SK-N-SH (cell line): ENCODE measurements around the gene CCDC38. TPM values are rescaled to one million over a fixed set of nuclear protein-coding genes. Genes with fewer than 3 reads are reported as not detected.

Experiments used
- CTCF ChIA-PET: fragments of 300-600, 350-600 bp; formaldehyde crosslinking; extraction: SDS; loops from one replicate; lab custom pipeline; 2021; lab: Yijun Ruan, JAX
- POLR2A ChIA-PET: fragments of 350-600 bp; sonication (Branson Sonifier 250); formaldehyde crosslinking; extraction: SDS; loops from one replicate; lab custom pipeline; 2020; ENCODE audit warnings: antibody characterized with exemption, inconsistent platforms; lab: Yijun Ruan, JAX
- DNase-seq: peaks from one replicate; pipeline ENCODE4 v3.0.0; 2012
- H2AFZ ChIP-seq: fragments of 200-600 bp; sonication (generic); 2 replicates; pipeline ENCODE4 v1.8.1; 2016; ENCODE audit warnings: antibody characterized with exemption, mild to moderate bottlenecking, low read depth
- H3F3A ChIP-seq: fragments of 200-600 bp; sonication (generic); replicated peaks from 2 replicates; pipeline ENCODE3; 2016; ENCODE audit warnings: antibody characterized with exemption, mild to moderate bottlenecking; ENCODE audit not compliant: insufficient read depth
- H3K27ac ChIP-seq, 2 experiments: fragments of 200-500 bp in 1 of 2; fragments of 200-600 bp in 1 of 2; sonication (Bioruptor generic) in 1 of 2; sonication (generic), shearing (Covaris generic) in 1 of 2; 2 replicates each; pipeline versions ENCODE4 v1.5.1 to v1.6.1; 2014 to 2016; ENCODE audit warnings: low read depth in 2 of 2, inconsistent platforms in 1 of 2, low read length in 1 of 2, mild to moderate bottlenecking in 1 of 2, mixed read lengths in 1 of 2
- H3K27me3 ChIP-seq: fragments of 200-600 bp; sonication (generic), shearing (Covaris generic); 2 replicates; pipeline ENCODE4 v1.6.1; 2016; ENCODE audit warnings: mixed run types; ENCODE audit not compliant: insufficient read depth
- H3K36me3 ChIP-seq, 2 experiments: fragments of 200-500 bp in 1 of 2; fragments of 200-600 bp in 1 of 2; sonication (Bioruptor generic) in 1 of 2; sonication (generic) in 1 of 2; replicated peaks in 1 of 2; 2 replicates each; pipeline versions ENCODE3 to v1.5.1; 2014 to 2016; ENCODE audit warnings: low read length in 1 of 2, mild to moderate bottlenecking in 1 of 2; ENCODE audit not compliant: insufficient read depth in 2 of 2, control insufficient read depth in 1 of 2
- H3K4me1 ChIP-seq, 2 experiments: fragments of 200-500 bp in 1 of 2; fragments of 200-600 bp in 1 of 2; sonication (Bioruptor generic) in 1 of 2; sonication (generic), shearing (Covaris generic) in 1 of 2; 2 replicates each; pipeline versions ENCODE4 v1.5.1 to v1.6.1; 2014 to 2016; ENCODE audit warnings: low read depth in 1 of 2, low read length in 1 of 2, mixed run types in 1 of 2; ENCODE audit not compliant: insufficient read depth in 2 of 2, control insufficient read depth in 1 of 2
- H3K4me2 ChIP-seq: fragments of 200-600 bp; sonication (generic), shearing (Covaris generic); 2 replicates; pipeline ENCODE4 v1.6.1; 2017; ENCODE audit warnings: mixed run types
- H3K4me3 ChIP-seq, 2 experiments: fragments of 200-500 bp in 1 of 2; fragments of 200-600 bp in 1 of 2; sonication (Bioruptor generic) in 1 of 2; sonication (generic), shearing (Covaris generic) in 1 of 2; 2 replicates each; pipeline versions ENCODE4 v1.5.1 to v1.8.1; 2014 to 2016; ENCODE audit warnings: low read depth in 2 of 2, inconsistent platforms in 1 of 2, low read length in 1 of 2, mild to moderate bottlenecking in 1 of 2, mixed read lengths in 1 of 2, moderate library complexity in 1 of 2
- H3K79me2 ChIP-seq: fragments of 200-600 bp; sonication (generic); 2 replicates; pipeline ENCODE4 v1.8.1; 2017; ENCODE audit warnings: mild to moderate bottlenecking; ENCODE audit not compliant: insufficient read depth
- H3K9ac ChIP-seq: fragments of 200-600 bp; sonication (generic); 2 replicates; pipeline ENCODE4 v1.6.1; 2017; ENCODE audit warnings: mixed run types
- H3K9me2 ChIP-seq: fragments of 200-600 bp; sonication (generic); 2 replicates; pipeline ENCODE4 v1.6.1; 2017; ENCODE audit warnings: mixed run types
- H3K9me3 ChIP-seq: fragments of 200-600 bp; sonication (generic); 2 replicates; pipeline ENCODE4 v1.6.1; 2017; ENCODE audit warnings: mixed run types, mild to moderate bottlenecking, moderate library complexity
- H4K20me1 ChIP-seq: fragments of 200-600 bp; sonication (generic); 2 replicates; pipeline ENCODE4 v1.6.1; 2017; ENCODE audit warnings: mild to moderate bottlenecking, mixed run types; ENCODE audit not compliant: insufficient read depth
- CHD2 ChIP-seq: fragments of 150-350 bp; IDR thresholded peaks from 2 replicates; pipeline ENCODE4 v1.6.1; 2018; ENCODE audit warnings: low read length; ENCODE audit not compliant: partially characterized antibody
- MEF2A ChIP-seq: IDR thresholded peaks from 2 replicates; pipeline ENCODE4 v1.4.0; 2012; ENCODE audit warnings: low read depth, borderline replicate concordance
- NFIC ChIP-seq: IDR thresholded peaks from 2 replicates; pipeline ENCODE4 v1.4.0; 2012; ENCODE audit warnings: borderline replicate concordance
- NRF1 ChIP-seq: IDR thresholded peaks from 2 replicates; pipeline ENCODE4 v1.6.1; 2012; ENCODE audit warnings: low read depth, mild to moderate bottlenecking, low read length
- RAD21 ChIP-seq: IDR thresholded peaks from 2 replicates; pipeline ENCODE4 v1.6.1; 2012; ENCODE audit warnings: mild to moderate bottlenecking, low read length
- SMC3 ChIP-seq: IDR thresholded peaks from 2 replicates; pipeline ENCODE4 v1.6.1; 2012; ENCODE audit warnings: low read depth, low read length, improper control_type of control experiment
- TAF1 ChIP-seq: IDR thresholded peaks from 2 replicates; pipeline ENCODE4 v1.6.1; 2012; ENCODE audit warnings: low read depth, mild to moderate bottlenecking, low read length, moderate library complexity, borderline replicate concordance
- TEAD4 ChIP-seq: IDR thresholded peaks from 2 replicates; pipeline ENCODE4 v1.4.0; 2012; ENCODE audit warnings: mild to moderate bottlenecking, borderline replicate concordance; ENCODE audit not compliant: insufficient read depth
- YY1 ChIP-seq: IDR thresholded peaks from 2 replicates; pipeline ENCODE4 v1.4.0; 2012; ENCODE audit warnings: low read depth, mild to moderate bottlenecking
- WGBS: methylation state at CpG from one replicate; pipeline ENCODE4 v1.1.6; 2017; ENCODE audit warnings: low lambda C conversion rate; 5-methylcytosine and 5-hydroxymethylcytosine counted together
- polyA plus RNA-seq, 3 experiments: library from polyadenylated mRNA; depleted of rRNA; stranded (reverse); fragments of >200 nt; gene quantifications; 2 replicates each; pipeline ENCODE4 v1.2.3, GENCODE V29; 2012
- TF ChIP-seq, protein P1 (sequence below): IDR thresholded peaks from 2 replicates; pipeline ENCODE4 v1.4.0; 2012; ENCODE audit warnings: low read depth, borderline replicate concordance
- TF ChIP-seq, protein P2 (sequence below): fragments of 200-600 bp; sonication (generic); IDR thresholded peaks from 2 replicates; pipeline ENCODE4 v1.6.1; 2017; ENCODE audit warnings: antibody characterized with exemption, mild to moderate bottlenecking, moderate library complexity
- TF ChIP-seq, protein P3 (sequence below): IDR thresholded peaks from 2 replicates; pipeline ENCODE4 v1.6.1; 2012; ENCODE audit warnings: mild to moderate bottlenecking, low read depth, low read length, moderate library complexity
- TF ChIP-seq, protein P4 (sequence below): fragments of 150-350 bp; IDR thresholded peaks from 2 replicates; pipeline ENCODE4 v1.6.1; 2017; ENCODE audit warnings: antibody characterized with exemption, low read length, low read depth, borderline replicate concordance

Gene CCDC38
- polyA plus RNA-seq, 1 of the 3 experiments (the other 2 are of a cell fraction): not detected

DNA sequence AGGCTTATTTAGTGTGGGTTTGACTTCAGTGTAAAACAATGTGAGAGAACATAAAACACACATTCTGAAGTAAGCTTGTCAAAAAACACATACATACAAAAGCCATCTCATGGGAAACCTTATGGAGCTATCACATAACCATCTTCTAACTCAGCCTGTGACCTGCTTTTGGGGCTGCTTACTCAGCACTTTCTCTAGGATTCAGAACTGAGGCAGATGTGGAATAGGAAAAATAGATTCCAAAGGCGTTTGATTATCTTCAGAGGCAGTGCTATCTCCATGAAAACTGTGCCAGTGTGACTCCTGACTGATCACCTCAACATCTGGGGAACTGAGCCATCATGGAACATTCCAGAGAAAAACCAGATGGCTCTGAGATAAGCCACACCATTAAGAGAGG, 40.2 kb upstream of the CCDC38 start:
- no peaks in the 10 kb centered on the region for H3K9me2 ChIP-seq
- no peaks in the 10 kb centered on the region for H3K36me3 ChIP-seq
- H4K20me1 ChIP-seq: no peaks in the 10 kb centered on the region
- TF ChIP-seq SMC3 (no peak), TAF1 (no peak), YY1 (no peak), MEF2A (no peak)
- TF ChIP-seq, protein P1, sequence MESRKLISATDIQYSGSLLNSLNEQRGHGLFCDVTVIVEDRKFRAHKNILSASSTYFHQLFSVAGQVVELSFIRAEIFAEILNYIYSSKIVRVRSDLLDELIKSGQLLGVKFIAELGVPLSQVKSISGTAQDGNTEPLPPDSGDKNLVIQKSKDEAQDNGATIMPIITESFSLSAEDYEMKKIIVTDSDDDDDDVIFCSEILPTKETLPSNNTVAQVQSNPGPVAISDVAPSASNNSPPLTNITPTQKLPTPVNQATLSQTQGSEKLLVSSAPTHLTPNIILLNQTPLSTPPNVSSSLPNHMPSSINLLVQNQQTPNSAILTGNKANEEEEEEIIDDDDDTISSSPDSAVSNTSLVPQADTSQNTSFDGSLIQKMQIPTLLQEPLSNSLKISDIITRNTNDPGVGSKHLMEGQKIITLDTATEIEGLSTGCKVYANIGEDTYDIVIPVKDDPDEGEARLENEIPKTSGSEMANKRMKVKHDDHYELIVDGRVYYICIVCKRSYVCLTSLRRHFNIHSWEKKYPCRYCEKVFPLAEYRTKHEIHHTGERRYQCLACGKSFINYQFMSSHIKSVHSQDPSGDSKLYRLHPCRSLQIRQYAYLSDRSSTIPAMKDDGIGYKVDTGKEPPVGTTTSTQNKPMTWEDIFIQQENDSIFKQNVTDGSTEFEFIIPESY: no peak
- DNase-seq: no peak
- H3K27me3 ChIP-seq: no peaks in the 10 kb centered on the region
- no peaks in the 10 kb centered on the region for H3K4me1 ChIP-seq
- no peaks in the 10 kb centered on the region for H3K79me2 ChIP-seq
- no peaks in the 10 kb centered on the region for H3K9me3 ChIP-seq
- H3F3A ChIP-seq: no peaks in the 10 kb centered on the region
- H3K27ac ChIP-seq: no peak overlapping the region
- ChIA-PET CTCF (interaction anchor here (1.2 kb wide), 1 partner anchor 64 kb away, joined by 5 read pairs; no protein-coding TSS in a partner anchor), POLR2A (no interaction called here)
- no peak overlapping the region for H3K9ac ChIP-seq
- H3K4me2 ChIP-seq: no peak overlapping the region
- WGBS: 50% methylated on average over 1 of the region's 1 CpG
- no peak overlapping the region for H2AFZ ChIP-seq
- H3K4me3 ChIP-seq: no peak overlapping the region

DNA sequence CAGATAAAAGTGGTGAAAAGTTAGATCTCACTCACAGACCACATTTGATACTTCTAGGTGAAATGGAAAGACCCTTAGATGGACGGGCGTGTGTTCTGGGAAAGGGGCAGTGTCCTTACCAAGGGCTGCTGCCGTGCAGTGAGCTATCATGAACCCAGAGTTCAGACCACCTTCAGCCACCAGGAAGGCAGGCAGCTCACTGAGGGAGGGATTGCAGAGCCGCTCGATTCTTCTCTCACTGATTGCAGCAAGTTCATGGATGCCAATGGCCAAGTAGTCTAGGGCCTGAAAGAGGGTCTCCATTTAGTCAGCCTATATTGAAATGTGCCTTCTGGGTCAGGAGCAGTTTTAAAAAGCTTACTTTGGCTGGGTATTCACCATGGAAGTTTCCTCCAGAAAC, 38.0 kb upstream of the CCDC38 start:
- H3K9ac ChIP-seq: no peak overlapping the region
- H3K4me3 ChIP-seq: no peak overlapping the region
- 70% methylated on average over 4 of the region's 5 CpGs for WGBS
- TF ChIP-seq, protein P2, sequence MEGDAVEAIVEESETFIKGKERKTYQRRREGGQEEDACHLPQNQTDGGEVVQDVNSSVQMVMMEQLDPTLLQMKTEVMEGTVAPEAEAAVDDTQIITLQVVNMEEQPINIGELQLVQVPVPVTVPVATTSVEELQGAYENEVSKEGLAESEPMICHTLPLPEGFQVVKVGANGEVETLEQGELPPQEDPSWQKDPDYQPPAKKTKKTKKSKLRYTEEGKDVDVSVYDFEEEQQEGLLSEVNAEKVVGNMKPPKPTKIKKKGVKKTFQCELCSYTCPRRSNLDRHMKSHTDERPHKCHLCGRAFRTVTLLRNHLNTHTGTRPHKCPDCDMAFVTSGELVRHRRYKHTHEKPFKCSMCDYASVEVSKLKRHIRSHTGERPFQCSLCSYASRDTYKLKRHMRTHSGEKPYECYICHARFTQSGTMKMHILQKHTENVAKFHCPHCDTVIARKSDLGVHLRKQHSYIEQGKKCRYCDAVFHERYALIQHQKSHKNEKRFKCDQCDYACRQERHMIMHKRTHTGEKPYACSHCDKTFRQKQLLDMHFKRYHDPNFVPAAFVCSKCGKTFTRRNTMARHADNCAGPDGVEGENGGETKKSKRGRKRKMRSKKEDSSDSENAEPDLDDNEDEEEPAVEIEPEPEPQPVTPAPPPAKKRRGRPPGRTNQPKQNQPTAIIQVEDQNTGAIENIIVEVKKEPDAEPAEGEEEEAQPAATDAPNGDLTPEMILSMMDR: no peak
- TF ChIP-seq NFIC (no peak), NRF1 (no peak), CHD2 (no peak), TEAD4 (no peak), RAD21 (no peak)
- TF ChIP-seq, protein P3, sequence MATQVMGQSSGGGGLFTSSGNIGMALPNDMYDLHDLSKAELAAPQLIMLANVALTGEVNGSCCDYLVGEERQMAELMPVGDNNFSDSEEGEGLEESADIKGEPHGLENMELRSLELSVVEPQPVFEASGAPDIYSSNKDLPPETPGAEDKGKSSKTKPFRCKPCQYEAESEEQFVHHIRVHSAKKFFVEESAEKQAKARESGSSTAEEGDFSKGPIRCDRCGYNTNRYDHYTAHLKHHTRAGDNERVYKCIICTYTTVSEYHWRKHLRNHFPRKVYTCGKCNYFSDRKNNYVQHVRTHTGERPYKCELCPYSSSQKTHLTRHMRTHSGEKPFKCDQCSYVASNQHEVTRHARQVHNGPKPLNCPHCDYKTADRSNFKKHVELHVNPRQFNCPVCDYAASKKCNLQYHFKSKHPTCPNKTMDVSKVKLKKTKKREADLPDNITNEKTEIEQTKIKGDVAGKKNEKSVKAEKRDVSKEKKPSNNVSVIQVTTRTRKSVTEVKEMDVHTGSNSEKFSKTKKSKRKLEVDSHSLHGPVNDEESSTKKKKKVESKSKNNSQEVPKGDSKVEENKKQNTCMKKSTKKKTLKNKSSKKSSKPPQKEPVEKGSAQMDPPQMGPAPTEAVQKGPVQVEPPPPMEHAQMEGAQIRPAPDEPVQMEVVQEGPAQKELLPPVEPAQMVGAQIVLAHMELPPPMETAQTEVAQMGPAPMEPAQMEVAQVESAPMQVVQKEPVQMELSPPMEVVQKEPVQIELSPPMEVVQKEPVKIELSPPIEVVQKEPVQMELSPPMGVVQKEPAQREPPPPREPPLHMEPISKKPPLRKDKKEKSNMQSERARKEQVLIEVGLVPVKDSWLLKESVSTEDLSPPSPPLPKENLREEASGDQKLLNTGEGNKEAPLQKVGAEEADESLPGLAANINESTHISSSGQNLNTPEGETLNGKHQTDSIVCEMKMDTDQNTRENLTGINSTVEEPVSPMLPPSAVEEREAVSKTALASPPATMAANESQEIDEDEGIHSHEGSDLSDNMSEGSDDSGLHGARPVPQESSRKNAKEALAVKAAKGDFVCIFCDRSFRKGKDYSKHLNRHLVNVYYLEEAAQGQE: no peak
- TF ChIP-seq, protein P4, sequence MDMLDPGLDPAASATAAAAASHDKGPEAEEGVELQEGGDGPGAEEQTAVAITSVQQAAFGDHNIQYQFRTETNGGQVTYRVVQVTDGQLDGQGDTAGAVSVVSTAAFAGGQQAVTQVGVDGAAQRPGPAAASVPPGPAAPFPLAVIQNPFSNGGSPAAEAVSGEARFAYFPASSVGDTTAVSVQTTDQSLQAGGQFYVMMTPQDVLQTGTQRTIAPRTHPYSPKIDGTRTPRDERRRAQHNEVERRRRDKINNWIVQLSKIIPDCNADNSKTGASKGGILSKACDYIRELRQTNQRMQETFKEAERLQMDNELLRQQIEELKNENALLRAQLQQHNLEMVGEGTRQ: no peak
- TF ChIP-seq, protein P1: no peak
- H3K36me3 ChIP-seq: no peaks in the 10 kb centered on the region
- DNase-seq: no peak
- no peaks in the 10 kb centered on the region for H3F3A ChIP-seq
- H3K4me2 ChIP-seq: no peak overlapping the region
- H3K27ac ChIP-seq: no peak overlapping the region
- H3K9me3 ChIP-seq: no peaks in the 10 kb centered on the region
- no peaks in the 10 kb centered on the region; the same call in 1 of the 2 replicates for H3K27me3 ChIP-seq
- CTCF ChIA-PET: interaction anchor here (0.5 to 1.8 kb wide), 3 partner anchors 9 to 402 kb away, joined by 3 to 5 read pairs (median 4); no protein-coding TSS in a partner anchor
- POLR2A ChIA-PET: no interaction called here
- H3K4me1 ChIP-seq: no peaks in the 10 kb centered on the region
- H3K9me2 ChIP-seq: no peaks in the 10 kb centered on the region
- H3K79me2 ChIP-seq: no peaks in the 10 kb centered on the region
- H4K20me1 ChIP-seq: no peaks in the 10 kb centered on the region
- no peak overlapping the region for H2AFZ ChIP-seq
